ENCODE results near the gene PRKCB. TPM values are rescaled to one million over a fixed set of nuclear protein-coding genes. Genes with fewer than 3 reads are reported as not detected.
"Not testable (repeated sequence)": the region's sequence is repeated elsewhere in the genome, so short reads cannot be mapped to it uniquely, and the experiment has no call there.

The PRKCB gene
- total RNA-seq, 4 donors from 2014 or later = 7.4 to 21.6 (median 12.9) TPM

- no peak overlapping the region for H3K4me3 ChIP-seq (ENCODE audit: low read depth, poor library complexity, severe bottlenecking)
- no peak for DNase-seq (ENCODE audit: low spot score in 2 of 2)
- TF ChIP-seq POLR2A (IDR thresholded peaks at IDR 0.05) (no peak), CTCF (IDR thresholded peaks at IDR 0.05) (no peak)
- intact Hi-C loops (cut with DNase I; ENCODE audit: low total_unique reads) = no loop called here
- 88 to 90% methylated on average over 9 of the region's 9 CpGs for WGBS, 2 donors
These were observed 73.0 kb downstream of the PRKCB start for GRCh38 chr16:23908790-23909189.

- no peak for DNase-seq (ENCODE audit: low spot score in 2 of 2)
- intact Hi-C loops (cut with DNase I; ENCODE audit: low total_unique reads) = no loop called here
- TF ChIP-seq POLR2A (IDR thresholded peaks at IDR 0.05) = no peak
- no peak for TF ChIP-seq CTCF (IDR thresholded peaks at IDR 0.05)
- H3K4me3 ChIP-seq (ENCODE audit: low read depth, poor library complexity, severe bottlenecking) = no peak overlapping the region
- WGBS, 2 donors = 81 to 83% methylated on average over 8 of the region's 8 CpGs
These were observed 74.1 kb downstream of the PRKCB start for GRCh38 chr16:23909792-23910418.

- intact Hi-C loops (cut with DNase I; ENCODE audit: low total_unique reads) = no loop called here
- H3K4me3 ChIP-seq (ENCODE audit: low read depth, poor library complexity, severe bottlenecking) = no peak overlapping the region
- WGBS, 2 donors = 56 to 67% methylated on average over 6 of the region's 6 CpGs
- no peak for DNase-seq (ENCODE audit: low spot score in 2 of 2)
- TF ChIP-seq CTCF (IDR thresholded peaks at IDR 0.05) (no peak), POLR2A (IDR thresholded peaks at IDR 0.05) (no peak)
These were observed 79.3 kb downstream of the PRKCB start for GRCh38 chr16:23914946-23915530.

DNA sequence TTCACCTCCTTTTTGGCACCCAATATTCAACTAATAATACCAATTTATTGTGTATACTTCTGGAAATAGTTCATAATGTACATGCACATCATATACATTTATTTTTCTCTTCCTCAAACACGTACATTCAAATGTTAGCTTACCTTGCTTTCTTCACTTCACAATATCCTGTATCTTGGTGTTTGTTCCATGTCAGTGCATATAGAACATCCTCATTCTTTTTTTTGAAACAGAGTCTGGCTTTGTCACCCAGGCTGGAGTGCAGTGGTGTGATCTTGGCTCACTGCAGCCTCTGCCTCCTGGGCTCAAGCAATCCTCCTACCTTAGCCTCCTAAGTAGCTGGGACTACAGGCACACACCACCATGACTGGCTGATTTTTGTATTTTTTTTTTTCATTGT, 80.8 kb downstream of the PRKCB start:
- intact Hi-C loops (cut with DNase I; ENCODE audit: low total_unique reads); DNase-seq (ENCODE audit: low spot score in 2 of 2); H3K4me3 ChIP-seq (ENCODE audit: low read depth, poor library complexity, severe bottlenecking): not testable (repeated sequence)
- WGBS, 2 donors = 76 to 80% methylated on average over 1 of the region's 1 CpG

GRCh38 chr16:23917621-23918020, 81.8 kb downstream of the PRKCB start:
- intact Hi-C loops (cut with DNase I; ENCODE audit: low total_unique reads) = no loop called here
- no peak for TF ChIP-seq CTCF (IDR thresholded peaks at IDR 0.05)
- no peak for TF ChIP-seq POLR2A (IDR thresholded peaks at IDR 0.05)
- no peak for DNase-seq (ENCODE audit: low spot score in 2 of 2)
- 81 to 86% methylated on average over 6 of the region's 6 CpGs for WGBS, 2 donors
- H3K4me3 ChIP-seq (ENCODE audit: low read depth, poor library complexity, severe bottlenecking) = no peak overlapping the region

DNA sequence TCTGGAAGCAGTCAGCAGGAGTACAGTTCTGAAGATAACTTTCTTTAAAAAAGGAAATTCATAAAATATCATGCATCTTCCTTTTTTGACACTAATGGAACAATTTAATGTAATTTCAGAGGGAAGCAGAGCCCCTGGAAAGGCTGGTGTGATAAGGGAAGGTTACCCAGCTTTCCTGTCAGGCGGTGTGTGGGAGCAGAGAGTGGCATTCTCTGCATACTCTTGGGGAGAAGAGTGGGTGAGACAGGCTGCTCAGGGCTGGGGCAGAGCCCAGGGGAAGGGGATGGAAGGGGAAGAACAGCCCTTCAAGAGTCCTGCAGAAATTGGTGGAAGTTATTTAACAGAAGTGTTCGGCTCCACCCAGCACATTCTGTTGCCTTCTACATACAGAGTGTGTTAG, 84.7 kb downstream of the PRKCB start:
- intact Hi-C loops (cut with DNase I; ENCODE audit: low total_unique reads) = no loop called here
- 87 to 89% methylated on average over 2 of the region's 2 CpGs for WGBS, 2 donors
- DNase-seq (ENCODE audit: low spot score in 2 of 2) = no peak
- no peak for TF ChIP-seq POLR2A (IDR thresholded peaks at IDR 0.05)
- no peak for TF ChIP-seq CTCF (IDR thresholded peaks at IDR 0.05)
- H3K4me3 ChIP-seq (ENCODE audit: low read depth, poor library complexity, severe bottlenecking) = no peak overlapping the region
